Left kidney (tissue), 2 donors: ENCODE measurements around the gene IGSF1. TPM values are rescaled to one million over a fixed set of nuclear protein-coding genes. Genes with fewer than 3 reads are reported as not detected.
"Not testable (repeated sequence)": the region's sequence is repeated elsewhere in the genome, so short reads cannot be mapped to it uniquely, and the experiment has no call there.

Experiments used
- DNase-seq: peaks from one replicate; pipeline ENCODE4 v3.0.0-alpha.2; 2013
- polyA plus RNA-seq: library from polyadenylated mRNA; unstranded; fragments of 120-200 nt; gene quantifications from one replicate; pipeline ENCODE4 v1.2.1, GENCODE V29; 2013; ENCODE audit not compliant: insufficient read length

IGSF1 gene
- polyA plus RNA-seq, 1 donor, result 23.0 TPM

DNA sequence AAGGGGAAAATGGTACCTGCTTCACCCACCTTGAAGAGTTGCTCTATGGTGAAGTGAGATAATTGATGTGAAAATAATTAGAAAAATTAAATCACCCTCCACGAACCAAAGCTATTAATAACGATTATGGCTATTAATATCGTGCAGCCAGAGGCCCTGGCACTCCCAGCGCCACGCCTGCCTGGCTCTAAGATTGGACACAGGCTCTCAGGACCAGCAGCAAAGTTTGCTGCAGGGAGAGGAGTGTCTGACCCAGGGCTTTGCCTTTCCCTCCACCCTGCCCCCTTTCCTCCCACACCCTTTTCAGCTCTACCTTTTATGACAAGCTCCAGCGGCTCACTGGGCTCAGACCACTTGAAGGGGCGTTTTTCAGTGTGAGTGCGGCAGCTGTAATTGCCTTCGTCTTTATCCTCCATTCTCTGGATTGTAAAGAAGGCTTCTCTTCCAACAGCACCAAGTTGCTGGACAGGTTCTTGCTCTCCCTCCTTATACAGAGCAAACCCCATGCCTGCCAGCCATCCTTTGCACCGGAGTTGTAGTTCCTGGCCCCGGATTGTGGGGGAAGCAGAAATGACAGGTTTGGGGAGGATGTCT, 11.5 kb downstream of the IGSF1 start:
- DNase-seq, result no peak

GRCh38 chrX:131273011-131273410, 16.1 kb downstream of the IGSF1 start:
- DNase-seq, result no peak

- DNase-seq, result no peak
Measured at GRCh38 chrX:131271826-131272225, 17.3 kb downstream of the IGSF1 start.

DNA sequence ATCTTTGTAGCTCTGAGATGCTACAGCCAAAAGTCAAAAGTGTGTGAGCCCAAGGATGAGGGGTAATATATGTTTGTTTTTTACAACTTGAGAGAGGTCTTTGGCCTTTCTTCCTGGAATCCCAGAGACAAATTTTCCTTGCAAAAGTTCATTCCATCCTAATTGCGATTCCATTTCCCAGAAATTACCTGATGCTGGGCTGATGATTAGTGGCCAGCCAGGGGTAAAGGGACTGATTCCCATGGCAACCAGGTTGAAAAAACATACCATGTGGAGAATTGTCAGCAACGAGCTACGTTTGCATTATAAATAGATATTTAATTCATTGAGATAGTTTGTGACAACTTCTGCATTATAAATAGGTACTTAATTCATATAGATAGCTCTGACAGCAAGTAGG, 17.8 kb downstream of the IGSF1 start:
- DNase-seq, result no peak

- no peak for DNase-seq
Measured at GRCh38 chrX:131270080-131270479, 19.0 kb downstream of the IGSF1 start.

- DNase-seq, result no peak
Measured at GRCh38 chrX:131264665-131265064, 24.4 kb downstream of the IGSF1 start.

DNA sequence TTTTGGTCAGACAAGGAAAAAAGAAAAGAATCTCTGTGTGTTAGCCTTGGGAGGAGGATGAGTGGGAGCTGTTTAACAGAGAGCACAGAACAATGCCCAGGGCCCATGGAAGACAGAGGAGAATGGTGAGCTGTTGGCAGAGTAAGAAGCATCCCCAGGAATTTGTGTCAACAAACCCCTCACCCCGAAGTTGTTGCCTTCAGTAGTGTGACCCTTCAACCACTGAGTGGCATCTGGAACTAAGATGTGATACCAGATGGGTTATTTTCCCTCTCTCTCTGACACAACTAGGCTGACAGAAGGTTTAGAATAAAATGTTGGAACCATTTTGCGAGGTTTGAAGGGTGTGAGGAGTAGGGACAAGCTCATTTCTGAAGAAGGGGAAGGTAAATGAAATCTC, 25.1 kb downstream of the IGSF1 start:
- no peak for DNase-seq

GRCh38 chrX:131262738-131263679, 26.1 kb downstream of the IGSF1 start:
- DNase-seq, result no peak

GRCh38 chrX:131262200-131262599, 26.9 kb downstream of the IGSF1 start:
- DNase-seq, result no peak

GRCh38 chrX:131257367-131257766, 31.7 kb downstream of the IGSF1 start:
- DNase-seq, result no peak

DNA sequence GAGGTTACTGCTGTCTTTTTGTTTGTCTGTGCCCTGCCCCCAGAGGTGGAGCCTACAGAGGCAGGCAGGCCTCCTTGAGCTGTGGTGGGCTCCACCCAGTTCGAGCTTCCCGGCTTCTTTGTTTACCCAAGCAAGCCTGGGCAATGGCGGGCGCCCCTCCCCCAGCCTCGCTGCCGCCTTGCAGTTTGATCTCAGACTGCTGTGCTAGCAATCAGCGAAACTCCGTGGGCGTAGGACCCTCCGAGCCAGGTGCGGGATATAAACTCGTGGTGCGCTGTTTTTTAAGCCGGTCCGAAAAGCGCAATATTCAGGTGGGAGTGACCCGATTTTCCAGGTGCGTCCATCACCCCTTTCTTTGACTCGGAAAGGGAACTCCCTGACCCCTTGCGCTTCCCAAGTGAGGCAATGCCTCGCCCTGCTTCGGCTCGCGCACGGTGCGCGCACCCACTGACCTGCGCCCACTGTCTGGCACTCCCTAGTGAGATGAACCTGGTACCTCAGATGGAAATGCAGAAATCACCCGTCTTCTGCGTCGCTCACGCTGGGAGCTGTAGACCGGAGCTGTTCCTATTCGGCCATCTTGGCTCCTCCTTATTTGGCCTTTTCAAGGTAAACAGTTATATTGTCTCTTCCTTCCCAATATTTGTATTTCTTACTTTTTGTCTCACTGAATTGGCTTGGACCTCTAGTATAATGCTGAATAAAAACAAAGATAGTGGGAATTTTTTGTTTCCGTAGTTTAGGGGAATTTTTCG, 37.9 kb downstream of the IGSF1 start:
- DNase-seq, result not testable (repeated sequence)

- DNase-seq, result no peak
Measured at GRCh38 chrX:131239057-131239456, 50.0 kb downstream of the IGSF1 start.

DNA sequence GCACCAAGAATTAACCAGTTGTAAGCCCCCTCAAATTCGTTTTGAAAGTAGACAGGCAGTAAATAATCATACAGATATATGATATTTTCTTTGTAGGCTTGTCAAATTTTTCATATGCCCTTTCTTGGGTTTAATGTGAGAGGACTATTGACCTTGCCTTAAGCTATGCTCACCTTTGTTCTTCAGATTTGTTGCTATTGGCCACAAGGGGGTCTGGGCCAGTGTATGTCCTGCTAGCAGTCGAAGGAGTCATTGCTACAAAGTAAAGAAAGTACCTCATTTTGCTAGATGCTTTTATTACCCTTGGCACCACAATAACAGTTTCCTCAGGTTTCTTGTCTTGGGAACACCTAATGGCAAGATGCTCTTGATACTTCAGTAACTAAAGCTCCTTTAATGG, 51.7 kb downstream of the IGSF1 start:
- no peak for DNase-seq

- DNase-seq, result no peak
Measured at GRCh38 chrX:131235768-131236545, 53.1 kb downstream of the IGSF1 start.

- DNase-seq, result no peak
Measured at GRCh38 chrX:131227608-131228007, 61.5 kb downstream of the IGSF1 start.

DNA sequence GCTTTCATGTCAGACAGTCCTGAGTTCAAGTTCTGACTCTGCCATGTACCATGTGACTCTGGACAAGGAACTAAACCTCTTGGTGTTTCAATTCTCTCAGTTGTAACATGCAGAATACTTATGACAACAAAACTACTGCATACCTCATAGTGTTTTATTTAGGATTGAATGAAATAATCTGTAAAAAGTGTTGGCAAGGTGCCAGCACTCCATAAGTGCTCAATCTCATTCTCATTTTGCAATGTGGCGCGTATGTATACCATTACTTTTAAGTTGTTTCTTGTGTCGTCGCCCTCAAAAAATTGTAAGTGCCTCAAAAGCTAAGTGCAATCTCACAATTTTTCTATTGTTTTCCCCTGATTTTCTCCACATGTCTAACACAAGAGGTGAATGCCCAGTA, 62.5 kb downstream of the IGSF1 start:
- no peak for DNase-seq

GRCh38 chrX:131225078-131225477, 64.0 kb downstream of the IGSF1 start:
- DNase-seq, result no peak

Other genes starting within 250 kb of the IGSF1 start
- gene ARHGAP36, start 231.0 kb downstream of the IGSF1 start, polyA plus RNA-seq, result 0.15 TPM